Colonic mucosa (tissue), 4 donors: ENCODE results near the gene SLC12A7. TPM values are rescaled to one million over a fixed set of nuclear protein-coding genes. Genes with fewer than 3 reads are reported as not detected.

ENCODE experiments used
- DNase-seq: peaks from one replicate; pipeline ENCODE4 v3.0.0-alpha.2; 2020
- H3K27ac ChIP-seq: fragments of 200-600 bp; one replicate; pipeline ENCODE4 v1.8.0; 2021
- H3K27me3 ChIP-seq: fragments of 200-600 bp; one replicate; pipeline ENCODE4 v1.8.0; 2021
- H3K36me3 ChIP-seq: fragments of 200-600 bp; one replicate; pipeline ENCODE4 v1.8.0; 2021
- H3K4me1 ChIP-seq: fragments of 200-600 bp; one replicate; pipeline ENCODE4 v1.8.0; 2021; ENCODE audit warnings: mild to moderate bottlenecking
- H3K4me3 ChIP-seq: fragments of 200-600 bp; one replicate; pipeline ENCODE4 v1.8.0; 2021
- H3K9ac ChIP-seq, 2 donors: one replicate each; pipeline ENCODE4 v1.7.0; 2013; ENCODE audit warnings: control low read depth in 2 of 2, low read depth in 2 of 2, low read length in 2 of 2
- H3K9me3 ChIP-seq: fragments of 200-600 bp; one replicate; pipeline ENCODE4 v1.8.0; 2021
- intact Hi-C: fragments of 100-400 bp; cut with DNase I; formaldehyde crosslinking; loops from one replicate; pipeline ENCODE4 v1.14.1; 2022
- total RNA-seq, 2 donors: library from RNA; stranded (reverse); fragmentation: NEBNext Ultra II Directional in 1 of 2; extraction: Animal tissue kit (Norgen Biotek cat#: 25700) in 1 of 2; gene quantifications; one replicate each; pipeline ENCODE4 v1.2.1, GENCODE V29; 2021
- TF ChIP-seq, protein P1 (sequence below): fragments of 200-600 bp; IDR thresholded peaks from one replicate; pipeline ENCODE4 v1.8.0; 2022; ENCODE audit warnings: antibody characterized with exemption, mild to moderate bottlenecking
- donor health status: healthy.
- donor health status: DM: no; HTN: no; CAD: no.
- donor health status: DM: no; HTN: no; CAD: no.

SLC12A7 gene
- total RNA-seq, 2 donors from 2014 or later, result 64.6 to 81.2 TPM

DNA sequence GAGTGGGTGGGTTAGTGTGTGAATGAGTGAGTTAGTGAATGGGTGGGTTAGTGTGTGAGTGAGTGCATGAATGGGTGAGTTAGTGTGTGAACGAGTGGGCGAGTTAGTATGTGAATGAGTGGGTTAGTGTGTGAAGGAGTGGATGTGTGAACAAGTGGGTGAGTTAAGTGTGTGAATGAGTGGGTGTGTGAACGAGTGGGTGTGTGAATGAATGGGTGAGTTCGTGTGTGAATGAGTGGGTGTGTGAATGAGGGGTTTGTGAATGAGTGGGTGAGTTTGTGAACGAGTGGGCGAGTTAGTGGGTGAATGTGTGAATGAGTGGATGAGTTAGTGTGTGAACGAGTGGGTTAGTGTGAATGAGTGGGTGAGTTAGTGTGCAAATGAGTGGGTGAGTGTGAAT lies 69.2 kb downstream of the SLC12A7 start:
- H3K9me3 ChIP-seq, result no peaks in the 10 kb centered on the region
- H3K36me3 ChIP-seq, result no peaks in the 10 kb centered on the region
- H3K4me1 ChIP-seq, result no peaks in the 10 kb centered on the region
- intact Hi-C loops, result no loop called here
- H3K27me3 ChIP-seq, result no peaks in the 10 kb centered on the region
- no peak for DNase-seq
- no peak overlapping the region for H3K27ac ChIP-seq
- no peak overlapping the region for H3K4me3 ChIP-seq
- H3K9ac ChIP-seq, result no peak overlapping the region
- TF ChIP-seq, protein P1, sequence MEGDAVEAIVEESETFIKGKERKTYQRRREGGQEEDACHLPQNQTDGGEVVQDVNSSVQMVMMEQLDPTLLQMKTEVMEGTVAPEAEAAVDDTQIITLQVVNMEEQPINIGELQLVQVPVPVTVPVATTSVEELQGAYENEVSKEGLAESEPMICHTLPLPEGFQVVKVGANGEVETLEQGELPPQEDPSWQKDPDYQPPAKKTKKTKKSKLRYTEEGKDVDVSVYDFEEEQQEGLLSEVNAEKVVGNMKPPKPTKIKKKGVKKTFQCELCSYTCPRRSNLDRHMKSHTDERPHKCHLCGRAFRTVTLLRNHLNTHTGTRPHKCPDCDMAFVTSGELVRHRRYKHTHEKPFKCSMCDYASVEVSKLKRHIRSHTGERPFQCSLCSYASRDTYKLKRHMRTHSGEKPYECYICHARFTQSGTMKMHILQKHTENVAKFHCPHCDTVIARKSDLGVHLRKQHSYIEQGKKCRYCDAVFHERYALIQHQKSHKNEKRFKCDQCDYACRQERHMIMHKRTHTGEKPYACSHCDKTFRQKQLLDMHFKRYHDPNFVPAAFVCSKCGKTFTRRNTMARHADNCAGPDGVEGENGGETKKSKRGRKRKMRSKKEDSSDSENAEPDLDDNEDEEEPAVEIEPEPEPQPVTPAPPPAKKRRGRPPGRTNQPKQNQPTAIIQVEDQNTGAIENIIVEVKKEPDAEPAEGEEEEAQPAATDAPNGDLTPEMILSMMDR, result no peak

DNA sequence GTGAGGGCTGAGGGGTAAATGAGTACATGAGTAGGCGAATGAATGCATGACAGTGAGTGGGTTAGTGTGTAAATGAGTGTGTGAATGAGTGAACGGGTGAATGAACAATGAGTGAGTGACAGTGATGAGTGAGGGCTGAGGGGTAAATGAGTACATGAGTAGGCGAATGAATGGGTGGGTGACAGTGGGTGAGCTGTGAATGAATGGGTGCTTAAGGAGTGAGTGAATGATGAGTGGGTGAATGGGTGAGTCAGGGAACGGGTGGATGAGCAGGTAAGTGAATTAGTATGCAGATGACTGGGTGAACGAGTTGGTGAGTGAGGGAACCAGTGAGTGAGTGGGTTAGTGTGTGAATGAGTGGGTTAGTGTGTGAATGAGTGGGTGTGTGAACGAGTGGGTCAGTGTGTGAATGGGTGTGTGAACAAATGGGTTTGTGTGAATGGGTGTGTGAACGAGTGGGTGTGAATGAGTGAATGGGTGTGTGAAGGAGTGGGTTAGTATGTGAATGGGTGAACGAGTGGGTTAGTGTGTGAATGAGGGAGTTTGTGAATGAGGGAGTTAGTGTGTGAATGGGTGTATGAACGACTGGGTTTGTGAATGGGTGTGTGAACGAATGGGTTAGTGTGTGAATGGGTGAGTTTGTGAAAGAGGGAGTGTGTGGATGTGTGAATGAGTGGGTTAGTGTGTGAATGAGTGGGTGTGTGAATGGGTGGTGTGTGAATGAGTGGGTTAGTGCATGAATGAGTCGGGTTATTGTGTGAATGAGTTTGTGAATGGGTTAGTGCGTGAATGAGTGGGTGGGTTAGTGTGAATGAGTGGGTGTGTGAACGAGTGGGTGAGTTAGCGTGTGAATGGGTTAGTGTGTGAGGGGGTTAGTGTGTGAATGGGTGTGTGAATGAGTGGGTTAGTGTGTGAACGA lies 70.4 kb downstream of the SLC12A7 start:
- Histone ChIP-seq H3K9ac (no peak overlapping the region), H3K4me1 (no peaks in the 10 kb centered on the region), H3K36me3 (no peaks in the 10 kb centered on the region), H3K4me3 (no peak overlapping the region), H3K9me3 (no peaks in the 10 kb centered on the region), H3K27me3 (no peaks in the 10 kb centered on the region), H3K27ac (no peak overlapping the region)
- TF ChIP-seq, protein P1, result no peak
- DNase-seq, result no peak
- intact Hi-C loops, result no loop called here

DNA sequence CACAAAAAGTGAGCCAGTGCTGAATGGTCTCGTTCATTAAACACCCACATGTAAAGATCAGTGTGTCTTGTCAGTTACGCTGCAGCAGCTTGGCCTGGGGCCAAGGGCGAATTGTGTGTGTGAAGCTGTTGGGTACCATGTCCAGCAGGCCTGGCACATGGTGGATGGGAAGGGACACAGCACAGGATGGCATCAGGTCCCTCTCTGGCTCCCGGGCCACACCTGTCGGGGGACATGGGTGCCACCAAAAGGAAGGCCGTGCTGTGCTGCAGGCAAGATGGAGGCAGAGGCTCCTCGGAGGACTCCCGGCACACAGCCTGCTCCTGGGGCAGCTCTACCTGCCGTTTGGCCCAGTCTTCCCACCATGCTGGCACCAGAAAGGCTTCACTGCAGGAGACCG lies 71.3 kb downstream of the SLC12A7 start:
- H3K36me3 ChIP-seq, result no peaks in the 10 kb centered on the region
- no peak overlapping the region for H3K27ac ChIP-seq
- no peak overlapping the region for H3K9ac ChIP-seq
- no peak overlapping the region for H3K4me3 ChIP-seq
- no peak for DNase-seq
- TF ChIP-seq, protein P1, result no peak
- intact Hi-C loops, result no loop called here
- H3K27me3 ChIP-seq, result no peaks in the 10 kb centered on the region
- H3K9me3 ChIP-seq, result no peaks in the 10 kb centered on the region
- H3K4me1 ChIP-seq, result no peaks in the 10 kb centered on the region

DNA sequence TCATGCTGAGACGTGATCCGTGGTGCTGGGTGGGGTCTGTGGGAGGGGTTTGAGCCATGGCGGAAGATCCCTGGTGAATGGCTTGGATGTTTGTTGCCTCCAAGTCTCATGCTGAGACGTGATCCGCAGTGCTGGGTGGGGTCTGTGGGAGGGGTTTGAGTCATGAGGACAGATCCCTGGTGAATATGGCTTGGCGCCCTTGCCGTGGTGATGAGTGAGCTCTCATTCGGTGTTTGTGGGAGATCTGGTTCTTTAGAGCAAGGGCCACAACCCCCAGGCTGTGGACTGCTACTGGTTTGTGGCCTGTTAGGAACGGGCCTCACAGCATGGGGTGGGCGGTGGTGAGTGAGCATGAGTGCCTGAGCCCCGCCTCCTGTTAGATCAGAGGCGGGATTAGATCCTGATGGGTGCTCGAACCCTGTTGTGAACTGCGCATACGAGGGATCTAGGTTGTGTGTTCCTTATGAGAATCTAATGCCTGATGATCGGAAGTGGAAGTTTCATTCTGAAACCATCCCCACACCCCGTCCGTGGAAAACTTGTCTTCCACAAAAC lies 72.1 kb downstream of the SLC12A7 start:
- H3K36me3 ChIP-seq, result no peaks in the 10 kb centered on the region
- no peaks in the 10 kb centered on the region for H3K9me3 ChIP-seq
- H3K4me1 ChIP-seq, result no peaks in the 10 kb centered on the region
- H3K27ac ChIP-seq, result no peak overlapping the region
- no peak for DNase-seq
- intact Hi-C loops, result no loop called here
- no peak overlapping the region for H3K9ac ChIP-seq
- TF ChIP-seq, protein P1, result no peak
- H3K4me3 ChIP-seq, result no peak overlapping the region
- no peaks in the 10 kb centered on the region for H3K27me3 ChIP-seq

DNA sequence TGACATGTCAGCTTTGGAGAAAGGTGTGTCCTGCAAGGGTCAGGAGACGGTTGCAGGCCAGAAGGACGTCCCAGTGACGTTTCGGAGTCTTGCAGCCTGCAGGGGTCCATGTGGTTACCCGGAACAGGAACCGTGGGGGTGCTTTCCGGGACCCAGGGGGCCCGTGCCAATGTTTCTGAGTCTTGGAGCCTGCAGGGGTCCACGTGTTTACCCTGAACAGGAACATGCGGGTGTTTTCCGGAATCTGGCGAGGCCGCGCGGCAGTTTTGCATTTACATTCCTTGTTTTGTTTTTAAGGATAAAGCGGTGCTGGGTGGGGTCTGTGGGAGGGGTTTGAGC lies 72.7 kb downstream of the SLC12A7 start:
- H3K36me3 ChIP-seq, result no peaks in the 10 kb centered on the region
- H3K9ac ChIP-seq, result no peak overlapping the region
- H3K27me3 ChIP-seq, result no peaks in the 10 kb centered on the region
- no peak overlapping the region for H3K27ac ChIP-seq
- TF ChIP-seq, protein P1, result no peak
- intact Hi-C loops, result no loop called here
- H3K9me3 ChIP-seq, result no peaks in the 10 kb centered on the region
- DNase-seq, result no peak
- no peaks in the 10 kb centered on the region for H3K4me1 ChIP-seq
- H3K4me3 ChIP-seq, result no peak overlapping the region
